Psoas muscle (tissue), 8 donors: ENCODE measurements around the gene IL9R. TPM values are rescaled to one million over a fixed set of nuclear protein-coding genes. Genes with fewer than 3 reads are reported as not detected.
"Not testable (repeated sequence)": the region's sequence is repeated elsewhere in the genome, so short reads cannot be mapped to it uniquely, and the experiment has no call there.

ENCODE experiments used
- ATAC-seq, 4 donors: fragments of 200-7000 bp; cut with Tn5 transposase; one replicate each; pipeline ENCODE4 v1.9.1; 2020; ENCODE audit warnings: moderate library complexity in 3 of 4, mild to moderate bottlenecking in 2 of 4
- DNase-seq, 2 donors: peaks; one replicate each; pipeline ENCODE4 v3.0.0-alpha.2; 2020
- H3K27ac ChIP-seq: fragments of 200-600 bp; one replicate; pipeline ENCODE4 v1.8.0; 2022
- H3K27me3 ChIP-seq, 3 donors: fragments of 200-600 bp in 1 of 3; one replicate each; pipeline versions ENCODE4 v1.6.1 to v1.8.0; 2013 to 2022; ENCODE audit warnings: low read length in 2 of 3, mild to moderate bottlenecking in 2 of 3, moderate library complexity in 1 of 3; ENCODE audit not compliant: insufficient read depth in 3 of 3
- H3K36me3 ChIP-seq, 2 donors: fragments of 200-600 bp in 1 of 2; one replicate each; pipeline versions ENCODE4 v1.6.1 to v1.8.0; 2013 to 2022; ENCODE audit warnings: low read depth in 1 of 2, mild to moderate bottlenecking in 1 of 2, moderate library complexity in 1 of 2; ENCODE audit not compliant: insufficient read depth in 1 of 2
- H3K4me1 ChIP-seq: fragments of 200-600 bp; one replicate; pipeline ENCODE4 v1.8.0; 2022
- H3K4me3 ChIP-seq: fragments of 200-600 bp; one replicate; pipeline ENCODE4 v1.8.0; 2022; ENCODE audit warnings: mild to moderate bottlenecking
- H3K9me3 ChIP-seq: fragments of 200-600 bp; one replicate; pipeline ENCODE4 v1.8.0; 2022
- CTCF ChIP-seq: fragments of 200-600 bp; IDR thresholded peaks from one replicate; pipeline ENCODE4 v1.8.0; 2022; ENCODE audit warnings: antibody characterized with exemption
- WGBS, 3 donors: extraction: QIAGEN DNeasy Blood & Tissue Kit; methylation state at CpG; one replicate each; pipeline versions ENCODE4 v1.1.6 to v1.1.7; 2013; 5-methylcytosine and 5-hydroxymethylcytosine counted together
- intact Hi-C, 2 donors: fragments of 100-400 bp; cut with DNase I; formaldehyde crosslinking; loops; one replicate each; pipeline versions ENCODE4 v1.11.0 to v1.14.2; 2022
- polyA plus RNA-seq, 3 donors: library from polyadenylated mRNA; stranded (reverse); fragments of 200-250 nt; gene quantifications; one replicate each; pipeline ENCODE4 v1.2.3, GENCODE V29; 2013
- total RNA-seq, 4 donors: library from RNA; stranded (reverse); fragmentation: NEBNext Ultra II Directional in 2 of 4; extraction: Animal tissue kit (Norgen Biotek cat#: 25700) in 2 of 4; gene quantifications; one replicate each; pipeline versions ENCODE4 v1.2.1 to v1.2.4, GENCODE V29; 2021 to 2023
- donor health status: healthy with polysubstance abuse.
- donor health status: DM: no; HTN: no; CAD: no; lungs with moderate emphysema.
- donor health status: Bipolar disorder and iron deficiency.
- donor health status: healthy.
- donor health status: DM: yes; HTN: yes; CAD: no.
- donor health status: DM: no; HTN: no; CAD: no.
- donor health status: DM: no; HTN: no; CAD: no.
- donor health status: DM: yes; HTN: yes; CAD: no.

The IL9R gene
- total and polyA plus RNA-seq, 7 donors = 0.09 to 0.27 (median 0.21) TPM; not detected in 4

- ATAC-seq = no peak
Measured at GRCh38 chrX:155983326-155983725, 14.2 kb upstream of the IL9R start.

GRCh38 chrX:155985208-155985607, 12.3 kb upstream of the IL9R start:
- Histone ChIP-seq H3K9me3 (no peaks in the 10 kb centered on the region), H3K4me3 (no peak overlapping the region), H3K4me1 (no peaks in the 10 kb centered on the region), H3K27ac (no peak overlapping the region), H3K27me3 (peaks cover 0 to 3% (median 0%) of the 10 kb centered on the region in 3 donors), H3K36me3 (no peaks in the 10 kb centered on the region)
- ATAC-seq (no peak), DNase-seq (no peak)
- 53 to 65% (median 58%) methylated on average over 2 of the region's 2 CpGs for WGBS, 3 donors
- intact Hi-C loops = no loop called here
- TF ChIP-seq CTCF = no peak

More at GRCh38 chrX:155983326-155983725, 14.2 kb upstream of the IL9R start:
- Histone ChIP-seq H3K4me1 (no peaks in the 10 kb centered on the region), H3K36me3 (no peaks in the 10 kb centered on the region), H3K27me3 (peaks cover 0 to 3% (median 0%) of the 10 kb centered on the region in 3 donors), H3K27ac (no peak overlapping the region), H3K4me3 (no peak overlapping the region), H3K9me3 (no peaks in the 10 kb centered on the region)
- 65 to 68% (median 68%) methylated on average over 2 of the region's 2 CpGs for WGBS, 3 donors
- no peak for DNase-seq
- intact Hi-C loops = no loop called here
- no peak for TF ChIP-seq CTCF

- ATAC-seq, H3K27me3 ChIP-seq, H3K27ac ChIP-seq, H3K9me3 ChIP-seq, intact Hi-C loops, H3K36me3 ChIP-seq, DNase-seq, H3K4me3 ChIP-seq, H3K4me1 ChIP-seq: not testable (repeated sequence)
- 9 to 24% (median 15%) methylated on average over 2 of the region's 2 CpGs for WGBS, 3 donors
Measured at GRCh38 chrX:155986995-155987394, 10.5 kb upstream of the IL9R start.

GRCh38 chrX:155988859-155989258, 8.6 kb upstream of the IL9R start:
- ATAC-seq = no peak
- no peak for TF ChIP-seq CTCF
- Histone ChIP-seq H3K9me3 (no peaks in the 10 kb centered on the region), H3K36me3 (no peaks in the 10 kb centered on the region), H3K4me3 (no peak overlapping the region), H3K27ac (no peak overlapping the region), H3K27me3 (peaks cover 0 to 3% (median 2%) of the 10 kb centered on the region in 3 donors), H3K4me1 (no peaks in the 10 kb centered on the region)
- intact Hi-C loops = no loop called here
- no peak for DNase-seq
- WGBS, 3 donors = 65 to 76% (median 75%) methylated on average over 4 of the region's 4 CpGs

- 64 to 71% (median 69%) methylated on average over 2 of the region's 2 CpGs for WGBS, 3 donors
- intact Hi-C loops = no loop called here
- peaks cover 0 to 3% (median 2%) of the 10 kb centered on the region in 3 donors for H3K27me3 ChIP-seq
- no peaks in the 10 kb centered on the region for H3K9me3 ChIP-seq
- H3K36me3 ChIP-seq = no peaks in the 10 kb centered on the region
- H3K4me3 ChIP-seq = no peak overlapping the region
- H3K27ac ChIP-seq = no peak overlapping the region
- no peak for DNase-seq
- ATAC-seq = no peak
- TF ChIP-seq CTCF = no peak
- H3K4me1 ChIP-seq = no peaks in the 10 kb centered on the region
Measured at GRCh38 chrX:155993421-155993820, 4.1 kb upstream of the IL9R start.
